Heart left ventricle (tissue), 16 donors: Measurements from ENCODE around the gene ZNF254. TPM values are rescaled to one million over a fixed set of nuclear protein-coding genes. Genes with fewer than 3 reads are reported as not detected.
"Not testable (repeated sequence)": the region's sequence is repeated elsewhere in the genome, so short reads cannot be mapped to it uniquely, and the experiment has no call there.

Experiments
- ATAC-seq, 4 donors: fragments of 200-7000 bp; cut with Tn5 transposase; one replicate each; pipeline ENCODE4 v1.9.1; 2020 to 2022; ENCODE audit warnings: moderate library complexity in 4 of 4, mild to moderate bottlenecking in 3 of 4, moderate number of reproducible peaks in 1 of 4
- DNase-seq, 5 donors: peaks; one replicate each; pipeline ENCODE4 v3.0.0-alpha.2; 2020
- H3K27ac ChIP-seq, 12 donors: fragments of 200-600 bp; sonication (generic) in 4 of 12; one replicate each; pipeline versions ENCODE4 v1.5.0 to v1.8.0; 2016 to 2022; ENCODE audit warnings: mild to moderate bottlenecking in 2 of 12
- H3K27me3 ChIP-seq, 9 donors: fragments of 200-600 bp; sonication (generic) in 2 of 9; one replicate each; pipeline versions ENCODE4 v1.5.1 to v1.8.0; 2016 to 2022; ENCODE audit warnings: mild to moderate bottlenecking in 3 of 9
- H3K36me3 ChIP-seq, 9 donors: fragments of 200-600 bp; sonication (generic) in 2 of 9; one replicate each; pipeline versions ENCODE4 v1.5.0 to v1.8.0; 2018 to 2022; ENCODE audit warnings: mild to moderate bottlenecking in 2 of 9
- H3K4me1 ChIP-seq, 12 donors: fragments of 200-600 bp; sonication (generic) in 4 of 12; one replicate each; pipeline versions ENCODE4 v1.5.0 to v1.8.0; 2016 to 2022; ENCODE audit warnings: mild to moderate bottlenecking in 3 of 12
- H3K4me3 ChIP-seq, 12 donors: fragments of 200-600 bp; sonication (generic) in 4 of 12; one replicate each; pipeline versions ENCODE4 v1.5.0 to v1.8.0; 2017 to 2022; ENCODE audit warnings: mild to moderate bottlenecking in 9 of 12, moderate library complexity in 4 of 12
- H3K9me3 ChIP-seq, 12 donors: fragments of 200-600 bp; sonication (generic) in 4 of 12; one replicate each; pipeline versions ENCODE4 v1.5.0 to v1.8.0; 2016 to 2022; ENCODE audit warnings: mild to moderate bottlenecking in 1 of 12
- CTCF ChIP-seq, 12 donors: fragments of 200-600 bp; sonication (generic) in 4 of 12; IDR thresholded peaks; one replicate each; pipeline versions ENCODE4 v1.5.0 to v1.8.0; 2018 to 2022; ENCODE audit warnings: antibody characterized with exemption in 12 of 12, mild to moderate bottlenecking in 5 of 12
- POLR2A ChIP-seq, 2 donors: fragments of 450-650 bp; IDR thresholded peaks; one replicate each; pipeline ENCODE4 v1.6.1; 2017; ENCODE audit warnings: antibody characterized with exemption in 2 of 2, mild to moderate bottlenecking in 2 of 2, moderate library complexity in 2 of 2
- WGBS, 4 donors: extraction: QIAGEN DNeasy Blood & Tissue Kit in 2 of 4; methylation state at CpG; one replicate each; pipeline versions ENCODE4 v1.1.5 to v1.1.7; 2013 to 2018; 5-methylcytosine and 5-hydroxymethylcytosine counted together
- intact Hi-C, 10 donors: fragments of 100-400 bp; cut with DNase I; formaldehyde crosslinking; loops; one replicate each; pipeline versions ENCODE4 v1.11.1 to v1.14.2; 2022
- long read RNA-seq, 3 donors: library from polyadenylated mRNA; unstranded; transcript quantifications; one replicate each; pipeline ENCODE4 v2.0.0, GENCODE V29; 2020 to 2021
- polyA plus RNA-seq, 2 donors: library from polyadenylated mRNA; stranded (reverse); fragments of 200-250 nt; gene quantifications; one replicate each; pipeline ENCODE4 v1.2.3, GENCODE V29; 2013
- total RNA-seq, 9 donors: library from RNA; depleted of rRNA in 2 of 9; stranded (reverse); fragments of >200 nt in 2 of 9; fragmentation: NEBNext Ultra II Directional in 3 of 9; extraction: Animal tissue kit (Norgen Biotek cat#: 25700) in 3 of 9; gene quantifications; one replicate each; pipeline versions ENCODE4 v1.1.0 to v1.2.4, GENCODE V29; 2016 to 2023
- donor health status: ischemic (EF 13 %, LVEDD 7.1; RV severe dilation, severe dysfunction).
- donor health status: healthy with polysubstance abuse.
- donor health status: DM: no; HTN: yes; CAD: no.
- donor health status: DM: no; HTN: no; CAD: no.
- donor health status: ischemic (EF 25% LVEDD 6.9; RV normal size, moderate dysfunction).
- donor health status: ischemic (EF 25% LVEDD 5.7; RV mildly dilated, moderate dysfunction).
- donor health status: healthy.
- donor health status: DM: yes; HTN: yes; CAD: no.
- donor health status: ischemic (EF 35%, LVEDD 5.7; RV mildly dilated, moderate dysfunction).
- donor health status: nonischemic (EF 11% LVEDD 7.7; RV severe dilation, severe dysfunction).
- donor health status: DM: yes; HTN: yes; CAD: no.
- donor health status: PGD.
- donor health status: ischemic (EF 29% LVEDD 5.4; RV normal size, mild dysfunction).
- donor health status: nonischemic (EF 23%, LVEDD 6.1; RV moderate dilation, normal function).

The ZNF254 gene
- 10 to 100 TPM in 4 of 9 donors, 1 to 10 TPM in 5; 7.4 to 15.8 (median 9.9) TPM for total RNA-seq
- polyA plus RNA-seq: 1 to 10 TPM; 4.1 to 5.5 TPM
- long read RNA-seq, donor 1, full-length matches to known transcripts: 9 of 13 reads
- long read RNA-seq, donor 1, partial matches to known transcripts: 0 of 13 reads
- long read RNA-seq, donor 1, other reads (novel, unspliced or antisense): 4 of 13 reads
- long read RNA-seq, donor 2, transcript ZNF254-206 (3 exons, 3,982 nt): minor isoform, 5 of 36 reads
- long read RNA-seq, donor 2, transcript ZNF254-202 (4 exons, 3,967 nt): major isoform, 9 of 36 reads
- long read RNA-seq, donor 2, partial matches to known transcripts: 1 of 36 reads
- long read RNA-seq, donor 2, other reads (novel, unspliced or antisense): 21 of 36 reads
- long read RNA-seq, donor 3, partial matches to known transcripts: 0 of 11 reads
- long read RNA-seq, donor 3, other reads (novel, unspliced or antisense): 7 of 11 reads

- no peaks in the 10 kb centered on the region for H3K9me3 ChIP-seq
- H3K27me3 ChIP-seq: no peaks in the 10 kb centered on the region
- H3K4me1 ChIP-seq: peaks cover 0 to 17% (median 10%) of the 10 kb centered on the region in 12 donors
- peaks cover 0 to 10% (median 0%) of the 10 kb centered on the region in 9 donors for H3K36me3 ChIP-seq
- intact Hi-C loops: loop anchor here in 4 of 10 donors (1.0 to 10.0 kb wide), 4 partner anchors 52 to 692 kb away; partner anchors contain the start of gene ZNF91 (in 1 of the 4)
- H3K4me3 ChIP-seq: peak within 1 kb of the TSS; percentile 57 to 96 (median 82)
- TF ChIP-seq CTCF (IDR thresholded peaks at IDR 0.05) (peak in 1 of 12 donors; percentile 8), POLR2A (IDR thresholded peaks at IDR 0.05) (peak in 1 of 2 donors; percentile 76)
- peak; percentile 90 to 96 (median 94) for DNase-seq
- H3K27ac ChIP-seq: peak within 1 kb of the TSS; percentile 56 to 93 (median 86)
- peak; percentile 99 to 100 (median 99) for ATAC-seq
- 0 to 1% (median 0%) methylated on average over 14 to 23 of the region's 23 CpGs for WGBS, 4 donors
Observed at GRCh38 chr19:24086974-24087595, at the start of gene ZNF254. TSS of gene ZNF254 (plus strand) at chr19:24087187. CDS start at chr19:24087308, 121 bp downstream.

GRCh38 chr19:24040621-24041020 is 46.4 kb upstream of the ZNF254 start:
- Histone ChIP-seq H3K36me3 (peaks cover 0 to 57% (median 36%) of the 10 kb centered on the region in 9 donors), H3K27me3 (no peaks in the 10 kb centered on the region), H3K4me3 (no peak overlapping the region), H3K4me1 (peaks cover 0 to 19% (median 3%) of the 10 kb centered on the region in 12 donors), H3K9me3 (no peaks in the 10 kb centered on the region), H3K27ac (no peak overlapping the region)
- ATAC-seq (no peak), DNase-seq (no peak)
- TF ChIP-seq CTCF (IDR thresholded peaks at IDR 0.05) (no peak), POLR2A (IDR thresholded peaks at IDR 0.05) (no peak)
- 95 to 98% (median 96%) methylated on average over 3 of the region's 3 CpGs for WGBS, 4 donors
- intact Hi-C loops: no loop called here

DNA sequence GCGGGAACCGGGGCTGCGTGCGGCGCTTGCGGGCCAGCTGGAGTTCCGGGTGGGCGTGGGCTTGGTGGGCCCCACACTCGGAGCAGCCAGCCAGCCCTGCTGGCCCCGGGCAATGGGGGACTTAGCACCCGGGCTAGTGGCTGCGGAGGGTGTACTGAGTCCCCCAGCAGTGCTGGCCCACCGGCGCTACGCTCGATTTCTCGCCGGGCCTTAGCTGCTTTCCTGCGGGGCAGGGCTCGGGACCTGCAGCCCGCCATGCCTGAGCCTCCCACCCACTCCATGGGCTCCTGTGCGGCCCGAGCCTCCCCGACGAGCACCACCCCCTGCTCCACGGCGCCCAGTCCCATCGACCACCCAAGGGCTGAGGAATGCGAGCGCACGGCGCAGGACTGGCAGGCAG is 45.7 kb upstream of the ZNF254 start:
- H3K9me3 ChIP-seq, ATAC-seq, intact Hi-C loops, DNase-seq, H3K27me3 ChIP-seq, H3K27ac ChIP-seq, H3K4me3 ChIP-seq: not testable (repeated sequence)
- H3K36me3 ChIP-seq: peaks cover 0 to 60% (median 43%) of the 10 kb centered on the region in 9 donors
- peaks cover 0 to 12% (median 0%) of the 10 kb centered on the region in 12 donors for H3K4me1 ChIP-seq
- WGBS, 4 donors: 93 to 100% (median 97%) methylated on average over 2 to 20 of the region's 32 CpGs; no CpG with 5 or more reads in 1 of the 4 donors

DNA sequence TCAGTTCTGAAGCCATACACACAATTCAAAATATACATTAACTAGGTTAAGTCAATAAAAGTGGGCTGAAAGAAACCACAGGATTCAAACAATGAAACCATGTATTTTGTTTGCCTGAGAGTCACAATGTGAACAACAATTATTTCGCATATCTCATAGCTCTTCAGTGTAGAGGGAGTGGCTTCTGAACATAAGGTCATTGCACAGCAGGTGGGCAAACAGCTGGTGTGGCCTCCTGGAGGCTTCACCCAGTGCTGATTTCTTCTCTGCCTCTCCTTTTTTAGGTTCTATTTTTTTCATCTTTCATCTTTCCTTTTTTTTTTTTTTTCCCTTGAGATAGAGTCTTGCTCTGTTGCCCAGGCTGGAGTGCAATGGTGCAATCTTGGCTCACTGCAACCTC is 40.4 kb upstream of the ZNF254 start:
- no peak for DNase-seq
- Histone ChIP-seq H3K27ac (no peak overlapping the region), H3K4me1 (no peaks in the 10 kb centered on the region), H3K9me3 (no peaks in the 10 kb centered on the region), H3K27me3 (no peaks in the 10 kb centered on the region), H3K4me3 (no peak overlapping the region), H3K36me3 (peaks cover 0 to 83% (median 73%) of the 10 kb centered on the region in 9 donors)
- TF ChIP-seq CTCF (IDR thresholded peaks at IDR 0.05) (no peak), POLR2A (IDR thresholded peaks at IDR 0.05) (no peak)
- no peak for ATAC-seq
- intact Hi-C loops: no loop called here
- 94 to 100% (median 95%) methylated on average over 1 of the region's 1 CpG for WGBS, 4 donors
